Loucy (cell line): ENCODE data around the gene SCRN1.

ENCODE experiments used
- H2AFZ ChIP-seq: fragments of 200-600 bp; sonication (generic); 2 replicates; pipeline ENCODE4 v1.6.0; 2016; ENCODE audit warnings: antibody characterized with exemption, mild to moderate bottlenecking, low read length, moderate library complexity
- H3F3A ChIP-seq: fragments of 200-600 bp; 2 replicates; pipeline ENCODE4 v1.6.0; 2016; ENCODE audit warnings: antibody characterized with exemption, low read depth, mild to moderate bottlenecking
- H3K27me3 ChIP-seq: fragments of 200-600 bp; sonication (generic); 2 replicates; pipeline ENCODE4 v1.6.1; 2014; ENCODE audit warnings: low read length, mild to moderate bottlenecking; ENCODE audit not compliant: insufficient read depth, poor library complexity, severe bottlenecking
- H3K36me3 ChIP-seq: fragments of 200-600 bp; sonication (generic); 2 replicates; pipeline ENCODE4 v1.6.1; 2016; ENCODE audit warnings: low read length; ENCODE audit not compliant: insufficient read depth
- H3K4me1 ChIP-seq: fragments of 200-600 bp; sonication (generic); 2 replicates; pipeline ENCODE4 v1.5.1; 2014; ENCODE audit warnings: low read length, mild to moderate bottlenecking; ENCODE audit not compliant: insufficient read depth, poor library complexity, severe bottlenecking
- H3K4me2 ChIP-seq: fragments of 200-600 bp; sonication (generic); 2 replicates; pipeline ENCODE4 v1.6.0; 2014; ENCODE audit warnings: antibody characterized with exemption, low read length, low read depth, mild to moderate bottlenecking; ENCODE audit not compliant: poor library complexity, severe bottlenecking
- H3K4me3 ChIP-seq: fragments of 200-600 bp; sonication (generic); 2 replicates; pipeline ENCODE4 v1.5.1; 2014; ENCODE audit warnings: low read length, mild to moderate bottlenecking, mixed read lengths; ENCODE audit not compliant: poor library complexity, severe bottlenecking
- H3K79me2 ChIP-seq: fragments of 200-600 bp; sonication (generic); 2 replicates; pipeline ENCODE4 v1.6.1; 2014; ENCODE audit warnings: low read length; ENCODE audit not compliant: insufficient read depth
- H3K9ac ChIP-seq: fragments of 200-600 bp; sonication (generic); 2 replicates; pipeline ENCODE4 v1.6.0; 2014; ENCODE audit warnings: mild to moderate bottlenecking, low read depth, low read length, moderate library complexity; ENCODE audit not compliant: poor library complexity, severe bottlenecking
- H3K9me2 ChIP-seq: fragments of 200-600 bp; sonication (generic); replicated peaks from 2 replicates; pipeline ENCODE4 v1.6.1; 2016; ENCODE audit warnings: low read depth, low read length, mixed read lengths
- H3K9me3 ChIP-seq: fragments of 200-600 bp; sonication (generic); 2 replicates; pipeline ENCODE4 v1.6.1; 2014; ENCODE audit warnings: mild to moderate bottlenecking, antibody characterized with exemption, low read length, low read depth; ENCODE audit not compliant: insufficient read depth
- H4K20me1 ChIP-seq: fragments of 200-600 bp; sonication (generic); 2 replicates; pipeline ENCODE4 v1.6.0; 2014; ENCODE audit warnings: antibody characterized with exemption, low read length, mild to moderate bottlenecking; ENCODE audit not compliant: insufficient read depth, poor library complexity, severe bottlenecking
- CTCF ChIP-seq: fragments of 200-600 bp; sonication (generic); conservative IDR thresholded peaks from 2 replicates; pipeline ENCODE4 v1.5.1; 2014; ENCODE audit warnings: mild to moderate bottlenecking, antibody characterized with exemption, low read length
- EZH2phosphoT487 ChIP-seq: fragments of 200-600 bp; IDR thresholded peaks from 2 replicates; pipeline ENCODE4 v1.6.1; 2018; ENCODE audit warnings: antibody characterized with exemption, mild to moderate bottlenecking, moderate library complexity, borderline replicate concordance

The SCRN1 gene

GRCh38 chr7:29921404-29922010, 68.1 kb downstream of the SCRN1 start:
- no peaks in the 10 kb centered on the region for H3K27me3 ChIP-seq
- H3K9me2 ChIP-seq = no peaks in the 10 kb centered on the region
- no peaks in the 10 kb centered on the region for H3F3A ChIP-seq
- TF ChIP-seq EZH2phosphoT487 (no peak), CTCF (peak; percentile 97)
- H3K9me3 ChIP-seq = no peaks in the 10 kb centered on the region
- no peak overlapping the region for H3K9ac ChIP-seq
- H3K79me2 ChIP-seq = no peaks in the 10 kb centered on the region
- no peak overlapping the region for H2AFZ ChIP-seq
- no peak overlapping the region for H3K4me2 ChIP-seq
- H3K4me1 ChIP-seq = no peaks in the 10 kb centered on the region
- H4K20me1 ChIP-seq = no peaks in the 10 kb centered on the region
- no peak overlapping the region for H3K4me3 ChIP-seq
- no peaks in the 10 kb centered on the region for H3K36me3 ChIP-seq

- no peaks in the 10 kb centered on the region for H3K79me2 ChIP-seq
- no peaks in the 10 kb centered on the region for H3K9me3 ChIP-seq
- no peak for TF ChIP-seq EZH2phosphoT487
- H3K4me1 ChIP-seq = no peaks in the 10 kb centered on the region
- H4K20me1 ChIP-seq = no peaks in the 10 kb centered on the region
- no peak overlapping the region for H3K4me3 ChIP-seq
- no peaks in the 10 kb centered on the region for H3K36me3 ChIP-seq
- H3K9ac ChIP-seq = no peak overlapping the region
- no peaks in the 10 kb centered on the region for H3K9me2 ChIP-seq
- H3K4me2 ChIP-seq = no peak overlapping the region
- no peak overlapping the region for H2AFZ ChIP-seq
- H3F3A ChIP-seq = no peaks in the 10 kb centered on the region
- H3K27me3 ChIP-seq = no peaks in the 10 kb centered on the region
Measured at GRCh38 chr7:29920491-29920890, 69.1 kb downstream of the SCRN1 start.

- no peaks in the 10 kb centered on the region for H3K9me2 ChIP-seq
- no peaks in the 10 kb centered on the region for H3F3A ChIP-seq
- H3K79me2 ChIP-seq = no peaks in the 10 kb centered on the region
- no peak overlapping the region for H3K4me3 ChIP-seq
- no peaks in the 10 kb centered on the region for H3K4me1 ChIP-seq
- no peak overlapping the region for H3K9ac ChIP-seq
- no peaks in the 10 kb centered on the region for H4K20me1 ChIP-seq
- no peak overlapping the region for H2AFZ ChIP-seq
- H3K9me3 ChIP-seq = no peaks in the 10 kb centered on the region
- no peak for TF ChIP-seq EZH2phosphoT487
- H3K36me3 ChIP-seq = no peaks in the 10 kb centered on the region
- H3K4me2 ChIP-seq = no peak overlapping the region
- H3K27me3 ChIP-seq = no peaks in the 10 kb centered on the region
Measured at GRCh38 chr7:29919790-29920189, 69.8 kb downstream of the SCRN1 start.

- no peaks in the 10 kb centered on the region for H3K9me3 ChIP-seq
- H3K36me3 ChIP-seq = no peaks in the 10 kb centered on the region
- no peaks in the 10 kb centered on the region for H3K79me2 ChIP-seq
- H2AFZ ChIP-seq = no peak overlapping the region
- no peaks in the 10 kb centered on the region for H3K4me1 ChIP-seq
- H4K20me1 ChIP-seq = no peaks in the 10 kb centered on the region
- TF ChIP-seq EZH2phosphoT487 (no peak), CTCF (no peak)
- H3K4me3 ChIP-seq = no peak overlapping the region
- no peak overlapping the region for H3K9ac ChIP-seq
- H3F3A ChIP-seq = no peaks in the 10 kb centered on the region
- H3K27me3 ChIP-seq = no peaks in the 10 kb centered on the region
- no peaks in the 10 kb centered on the region for H3K9me2 ChIP-seq
- no peak overlapping the region for H3K4me2 ChIP-seq
Measured at GRCh38 chr7:29918850-29919249, 70.8 kb downstream of the SCRN1 start.
